SK-N-SH (cell line): ENCODE measurements around the gene IMMP1L. TPM values are rescaled to one million over a fixed set of nuclear protein-coding genes. Genes with fewer than 3 reads are reported as not detected.

Experiments
- CTCF ChIA-PET: fragments of 300-600, 350-600 bp; formaldehyde crosslinking; extraction: SDS; loops from one replicate; lab custom pipeline; 2021; lab: Yijun Ruan, JAX
- POLR2A ChIA-PET: fragments of 350-600 bp; sonication (Branson Sonifier 250); formaldehyde crosslinking; extraction: SDS; loops from one replicate; lab custom pipeline; 2020; ENCODE audit warnings: antibody characterized with exemption, inconsistent platforms; lab: Yijun Ruan, JAX
- DNase-seq: peaks from one replicate; pipeline ENCODE4 v3.0.0; 2012
- H2AFZ ChIP-seq: fragments of 200-600 bp; sonication (generic); 2 replicates; pipeline ENCODE4 v1.8.1; 2016; ENCODE audit warnings: antibody characterized with exemption, mild to moderate bottlenecking, low read depth
- H3F3A ChIP-seq: fragments of 200-600 bp; sonication (generic); replicated peaks from 2 replicates; pipeline ENCODE3; 2016; ENCODE audit warnings: antibody characterized with exemption, mild to moderate bottlenecking; ENCODE audit not compliant: insufficient read depth
- H3K27ac ChIP-seq, 2 experiments: fragments of 200-500 bp in 1 of 2; fragments of 200-600 bp in 1 of 2; sonication (Bioruptor generic) in 1 of 2; sonication (generic), shearing (Covaris generic) in 1 of 2; 2 replicates each; pipeline versions ENCODE4 v1.5.1 to v1.6.1; 2014 to 2016; ENCODE audit warnings: low read depth in 2 of 2, inconsistent platforms in 1 of 2, low read length in 1 of 2, mild to moderate bottlenecking in 1 of 2, mixed read lengths in 1 of 2
- H3K27me3 ChIP-seq: fragments of 200-600 bp; sonication (generic), shearing (Covaris generic); 2 replicates; pipeline ENCODE4 v1.6.1; 2016; ENCODE audit warnings: mixed run types; ENCODE audit not compliant: insufficient read depth
- H3K36me3 ChIP-seq, 2 experiments: fragments of 200-500 bp in 1 of 2; fragments of 200-600 bp in 1 of 2; sonication (Bioruptor generic) in 1 of 2; sonication (generic) in 1 of 2; replicated peaks in 1 of 2; 2 replicates each; pipeline versions ENCODE3 to v1.5.1; 2014 to 2016; ENCODE audit warnings: low read length in 1 of 2, mild to moderate bottlenecking in 1 of 2; ENCODE audit not compliant: insufficient read depth in 2 of 2, control insufficient read depth in 1 of 2
- H3K4me1 ChIP-seq, 2 experiments: fragments of 200-500 bp in 1 of 2; fragments of 200-600 bp in 1 of 2; sonication (Bioruptor generic) in 1 of 2; sonication (generic), shearing (Covaris generic) in 1 of 2; 2 replicates each; pipeline versions ENCODE4 v1.5.1 to v1.6.1; 2014 to 2016; ENCODE audit warnings: low read depth in 1 of 2, low read length in 1 of 2, mixed run types in 1 of 2; ENCODE audit not compliant: insufficient read depth in 2 of 2, control insufficient read depth in 1 of 2
- H3K4me2 ChIP-seq: fragments of 200-600 bp; sonication (generic), shearing (Covaris generic); 2 replicates; pipeline ENCODE4 v1.6.1; 2017; ENCODE audit warnings: mixed run types
- H3K4me3 ChIP-seq, 2 experiments: fragments of 200-500 bp in 1 of 2; fragments of 200-600 bp in 1 of 2; sonication (Bioruptor generic) in 1 of 2; sonication (generic), shearing (Covaris generic) in 1 of 2; 2 replicates each; pipeline versions ENCODE4 v1.5.1 to v1.8.1; 2014 to 2016; ENCODE audit warnings: low read depth in 2 of 2, inconsistent platforms in 1 of 2, low read length in 1 of 2, mild to moderate bottlenecking in 1 of 2, mixed read lengths in 1 of 2, moderate library complexity in 1 of 2
- H3K79me2 ChIP-seq: fragments of 200-600 bp; sonication (generic); 2 replicates; pipeline ENCODE4 v1.8.1; 2017; ENCODE audit warnings: mild to moderate bottlenecking; ENCODE audit not compliant: insufficient read depth
- H3K9ac ChIP-seq: fragments of 200-600 bp; sonication (generic); 2 replicates; pipeline ENCODE4 v1.6.1; 2017; ENCODE audit warnings: mixed run types
- H3K9me2 ChIP-seq: fragments of 200-600 bp; sonication (generic); 2 replicates; pipeline ENCODE4 v1.6.1; 2017; ENCODE audit warnings: mixed run types
- H3K9me3 ChIP-seq: fragments of 200-600 bp; sonication (generic); 2 replicates; pipeline ENCODE4 v1.6.1; 2017; ENCODE audit warnings: mixed run types, mild to moderate bottlenecking, moderate library complexity
- H4K20me1 ChIP-seq: fragments of 200-600 bp; sonication (generic); 2 replicates; pipeline ENCODE4 v1.6.1; 2017; ENCODE audit warnings: mild to moderate bottlenecking, mixed run types; ENCODE audit not compliant: insufficient read depth
- EP300 ChIP-seq, 2 experiments: IDR thresholded peaks; 2 replicates each; pipeline versions ENCODE4 v1.4.0 to v1.6.1; 2012; ENCODE audit warnings: borderline replicate concordance in 1 of 2, low read depth in 1 of 2, low read length in 1 of 2
- FOXJ3 ChIP-seq: sonication (generic); formaldehyde crosslinking; IDR thresholded peaks from 2 replicates; pipeline ENCODE4 v1.5.1; 2020; ENCODE audit warnings: mild to moderate bottlenecking, missing genetic modification reagents
- JUND ChIP-seq: IDR thresholded peaks from 2 replicates; pipeline ENCODE4 v1.4.0; 2012
- MEF2A ChIP-seq: IDR thresholded peaks from 2 replicates; pipeline ENCODE4 v1.4.0; 2012; ENCODE audit warnings: low read depth, borderline replicate concordance
- RAD21 ChIP-seq: IDR thresholded peaks from 2 replicates; pipeline ENCODE4 v1.6.1; 2012; ENCODE audit warnings: mild to moderate bottlenecking, low read length
- RXRA ChIP-seq: IDR thresholded peaks from 2 replicates; pipeline ENCODE4 v1.4.0; 2012; ENCODE audit warnings: low read depth, mild to moderate bottlenecking, borderline replicate concordance
- SIN3A ChIP-seq: IDR thresholded peaks from 2 replicates; pipeline ENCODE4 v1.6.1; 2012; ENCODE audit warnings: low read depth, mild to moderate bottlenecking, low read length, moderate library complexity, borderline replicate concordance
- TCF12 ChIP-seq: IDR thresholded peaks from 2 replicates; pipeline ENCODE4 v1.4.0; 2012
- WGBS: methylation state at CpG from one replicate; pipeline ENCODE4 v1.1.6; 2017; ENCODE audit warnings: low lambda C conversion rate; 5-methylcytosine and 5-hydroxymethylcytosine counted together
- polyA plus RNA-seq, 3 experiments: library from polyadenylated mRNA; depleted of rRNA; stranded (reverse); fragments of >200 nt; gene quantifications; 2 replicates each; pipeline ENCODE4 v1.2.3, GENCODE V29; 2012

Gene IMMP1L
- polyA plus RNA-seq, 1 of the 3 experiments (the other 2 are of a cell fraction), result 40.9 TPM

DNA sequence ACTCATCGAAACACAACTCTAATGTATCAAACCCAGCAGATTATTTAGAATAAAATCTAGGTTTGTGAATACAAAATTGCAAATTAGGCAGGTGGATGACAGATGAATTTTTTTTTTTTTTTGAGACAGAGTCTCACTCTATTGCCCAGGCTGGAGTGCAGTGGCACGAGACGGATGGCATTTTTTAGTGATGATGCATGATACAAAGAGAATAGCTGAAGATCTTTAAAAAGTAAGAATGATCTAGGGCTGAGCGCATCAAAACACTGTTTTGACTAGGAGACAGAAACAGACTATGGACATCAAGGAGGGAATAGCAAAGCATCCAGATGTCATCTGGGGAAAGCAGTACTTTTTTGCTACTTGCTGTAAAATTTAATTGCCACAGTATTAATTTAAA is 63.8 kb downstream of the IMMP1L start:
- Histone ChIP-seq H3K36me3 (peaks cover 0 to 2% of the 10 kb centered on the region in 2 experiments), H3K27ac (no peak overlapping the region), H3K9ac (no peak overlapping the region), H2AFZ (no peak overlapping the region), H3K9me3 (no peaks in the 10 kb centered on the region), H3K4me3 (no peak overlapping the region), H3K4me2 (no peak overlapping the region), H3K27me3 (no peaks in the 10 kb centered on the region), H3F3A (peaks cover 10% of the 10 kb centered on the region), H4K20me1 (no peaks in the 10 kb centered on the region), H3K79me2 (no peaks in the 10 kb centered on the region), H3K4me1 (no peaks in the 10 kb centered on the region), H3K9me2 (no peaks in the 10 kb centered on the region)
- POLR2A ChIA-PET, result no interaction called here
- WGBS, result 95% methylated on average over 4 of the region's 4 CpGs
- no peak for TF ChIP-seq TCF12
- no peak for TF ChIP-seq JUND
- CTCF ChIA-PET, result no interaction called here
- no peak for DNase-seq

DNA sequence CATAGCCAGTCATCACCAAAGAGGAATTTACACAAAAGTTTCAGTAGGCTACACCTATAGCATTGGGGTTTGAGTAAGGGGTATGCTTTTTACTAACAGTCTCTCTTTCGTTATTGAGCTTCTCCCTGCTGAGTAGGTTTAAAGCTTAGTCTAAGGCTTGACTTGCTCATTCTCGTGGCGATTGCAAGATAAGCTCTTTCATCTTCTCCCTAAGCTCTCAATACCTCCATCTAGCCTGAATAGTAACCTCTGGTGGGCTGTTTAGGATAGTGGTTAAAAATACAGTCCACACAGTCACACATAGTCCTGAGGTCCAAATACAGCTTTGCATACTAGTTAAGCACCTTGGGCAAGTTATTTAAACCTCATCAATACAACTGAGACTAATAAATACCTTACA is 65.6 kb downstream of the IMMP1L start:
- no peak overlapping the region for H2AFZ ChIP-seq
- 94% methylated on average over 3 of the region's 3 CpGs for WGBS

DNA sequence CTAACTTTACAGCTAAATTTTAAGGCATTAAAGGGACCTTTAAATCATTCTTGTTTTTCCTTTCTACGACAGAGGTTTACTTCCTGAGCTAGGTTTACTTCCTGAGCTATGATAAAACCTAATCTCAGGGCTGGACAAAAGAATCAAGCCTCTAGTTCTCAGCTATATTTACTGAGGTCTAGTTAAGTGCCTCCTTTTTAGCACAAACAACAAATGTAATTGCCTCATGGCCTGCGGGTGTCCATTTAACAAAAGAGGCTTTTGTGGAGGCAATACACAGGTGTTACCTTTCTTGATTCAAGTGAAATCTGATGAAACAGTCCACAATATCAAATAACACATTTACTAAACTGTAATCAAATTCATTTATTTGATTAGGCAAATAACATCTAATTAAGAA is 67.3 kb downstream of the IMMP1L start:
- ChIA-PET CTCF (interaction anchor here (1.0 kb wide), 1 partner anchor 44 kb away, joined by 3 read pairs; no protein-coding TSS in a partner anchor), POLR2A (no interaction called here)
- Histone ChIP-seq H3K4me1 (no peaks in the 10 kb centered on the region), H3K36me3 (no peaks in the 10 kb centered on the region), H3K4me2 (no peak overlapping the region), H3K9me3 (no peaks in the 10 kb centered on the region), H2AFZ (no peak overlapping the region), H3F3A (peaks cover 10% of the 10 kb centered on the region), H3K9me2 (no peaks in the 10 kb centered on the region), H3K79me2 (no peaks in the 10 kb centered on the region), H3K27ac (no peak overlapping the region), H4K20me1 (no peaks in the 10 kb centered on the region), H3K27me3 (no peaks in the 10 kb centered on the region), H3K9ac (no peak overlapping the region), H3K4me3 (no peak overlapping the region)
- TF ChIP-seq FOXJ3 (CRISPR knock-in tag) (no peak), MEF2A (no peak), RXRA (no peak)
- DNase-seq, result no peak
- WGBS, result 95% methylated on average over 2 of the region's 2 CpGs

More for the DNA sequence above, 65.6 kb downstream of the IMMP1L start:
- Histone ChIP-seq H3K9me3 (no peaks in the 10 kb centered on the region), H3K79me2 (no peaks in the 10 kb centered on the region), H3K4me2 (no peak overlapping the region), H3K4me1 (no peaks in the 10 kb centered on the region), H3K36me3 (no peaks in the 10 kb centered on the region), H4K20me1 (no peaks in the 10 kb centered on the region), H3F3A (peaks cover 5% of the 10 kb centered on the region), H3K9ac (no peak overlapping the region), H3K27me3 (no peaks in the 10 kb centered on the region), H3K9me2 (no peaks in the 10 kb centered on the region), H3K4me3 (no peak overlapping the region), H3K27ac (no peak overlapping the region)
- ChIA-PET POLR2A (no interaction called here), CTCF (interaction anchor here (1.1 to 1.4 kb wide), 2 partner anchors 9 to 17 kb away, joined by 3 to 4 read pairs; no protein-coding TSS in a partner anchor)
- DNase-seq, result no peak
- no peak for TF ChIP-seq MEF2A
- no peak for TF ChIP-seq FOXJ3 (CRISPR knock-in tag)
- no peak for TF ChIP-seq TCF12
- TF ChIP-seq RAD21, result no peak
- TF ChIP-seq SIN3A, result no peak
- no peak for TF ChIP-seq EP300 (IDR thresholded peaks at IDR 0.05; ENCODE audit: borderline replicate concordance in 1 of 2, low read depth in 1 of 2, low read length in 1 of 2)
